Pancreas (tissue), 10 donors: Measurements from ENCODE around the gene FCAMR. TPM values are rescaled to one million over a fixed set of nuclear protein-coding genes. Genes with fewer than 3 reads are reported as not detected.

ENCODE experiments used
- ATAC-seq, 4 donors: fragments of 200-7000 bp; cut with Tn5 transposase; one replicate each; pipeline versions ENCODE4 v1.8.0 to v1.9.1; 2020; ENCODE audit warnings: mild to moderate bottlenecking in 4 of 4, moderate library complexity in 4 of 4
- DNase-seq, 6 donors: peaks; one replicate each; pipeline ENCODE4 v3.0.0-alpha.2; 2020
- FAIRE-seq: peaks from 2 replicates; lab custom pipeline; 2012; peaks lifted over from hg19 to GRCh38; lab: Jason Lieb, UNC
- H3K27ac ChIP-seq, 4 donors: fragments of 200-600 bp; sonication (generic); 1 replicate in 3 of 4; 2 replicates in 1 of 4; pipeline versions ENCODE4 v1.5.0 to v1.8.0; 2020
- H3K27me3 ChIP-seq, 4 donors: fragments of 200-600 bp; one replicate each; pipeline ENCODE4 v1.8.0; 2021
- H3K36me3 ChIP-seq, 3 donors: fragments of 200-600 bp; sonication (generic) in 1 of 3; one replicate each; pipeline versions ENCODE4 v1.5.0 to v1.8.0; 2020 to 2021
- H3K4me1 ChIP-seq, 3 donors: fragments of 200-600 bp; one replicate each; pipeline ENCODE4 v1.8.0; 2021
- H3K4me3 ChIP-seq, 4 donors: fragments of 200-600 bp; sonication (generic) in 2 of 4; one replicate each; pipeline versions ENCODE4 v1.5.0 to v1.8.0; 2020 to 2021
- H3K9me3 ChIP-seq, 4 donors: fragments of 200-600 bp; one replicate each; pipeline ENCODE4 v1.8.0; 2021
- CTCF ChIP-seq, 4 donors: fragments of 200-600 bp; sonication (generic) in 3 of 4; IDR thresholded peaks; one replicate each; pipeline versions ENCODE4 v1.5.0 to v1.8.0; 2021; ENCODE audit warnings: antibody characterized with exemption in 4 of 4
- WGBS, 2 donors: extraction: QIAGEN DNeasy Blood & Tissue Kit; methylation state at CpG; one replicate each; pipeline ENCODE4 v1.1.7; 2013; 5-methylcytosine and 5-hydroxymethylcytosine counted together
- intact Hi-C, 3 donors: fragments of 100-400 bp; cut with DNase I; formaldehyde crosslinking; loops; one replicate each; pipeline versions ENCODE4 v1.11.1 to v1.14.2; 2022
- polyA plus RNA-seq, 2 donors: library from polyadenylated mRNA; stranded (reverse); fragments of 200-250 nt; gene quantifications; one replicate each; pipeline ENCODE4 v1.2.3, GENCODE V29; 2013
- total RNA-seq, 6 donors: library from RNA; stranded (reverse); fragmentation: NEBNext Ultra II Directional in 4 of 6; extraction: Animal tissue kit (Norgen Biotek cat#: 25700) in 4 of 6; gene quantifications; one replicate each; pipeline versions ENCODE4 v1.2.1 to v1.2.4, GENCODE V29; 2021 to 2023
- donor health status: healthy with polysubstance abuse.
- donor health status: DM: no; HTN: no; CAD: no; lungs with moderate emphysema.
- donor health status: DM: no; HTN: no; CAD: no.
- donor health status: control.
- donor health status: control.
- donor health status: Bipolar disorder and iron deficiency.
- donor health status: DM: yes; HTN: yes; CAD: no.
- donor health status: DM: no; HTN: no; CAD: no.
- donor health status: DM: no; HTN: no; CAD: no.
- donor health status: DM: yes; HTN: yes; CAD: no.

The FCAMR gene
- total and polyA plus RNA-seq, 8 donors: not detected

GRCh38 chr1:206960676-206961386, 9.4 kb downstream of the FCAMR start:
- no peaks in the 10 kb centered on the region for H3K36me3 ChIP-seq
- 85 to 91% methylated on average over 6 of the region's 6 CpGs for WGBS, 2 donors
- H3K27ac ChIP-seq: no peak overlapping the region
- no peaks in the 10 kb centered on the region for H3K4me1 ChIP-seq
- ATAC-seq (no peak), DNase-seq (no peak), FAIRE-seq (no peak)
- no peak overlapping the region for H3K4me3 ChIP-seq
- H3K27me3 ChIP-seq: no peaks in the 10 kb centered on the region
- intact Hi-C loops: no loop called here
- no peak for TF ChIP-seq CTCF (IDR thresholded peaks at IDR 0.05)
- H3K9me3 ChIP-seq: no peaks in the 10 kb centered on the region

GRCh38 chr1:206958144-206958543, 12.1 kb downstream of the FCAMR start:
- intact Hi-C loops: no loop called here
- no peak for DNase-seq
- no peak for FAIRE-seq
- H3K4me1 ChIP-seq: peaks cover 7 to 13% (median 11%) of the 10 kb centered on the region in 3 donors
- no peak overlapping the region for H3K27ac ChIP-seq
- H3K27me3 ChIP-seq: no peaks in the 10 kb centered on the region
- TF ChIP-seq CTCF (IDR thresholded peaks at IDR 0.05): no peak
- WGBS, 2 donors: 73 to 78% methylated on average over 2 of the region's 2 CpGs
- no peak for ATAC-seq
- no peaks in the 10 kb centered on the region for H3K9me3 ChIP-seq
- no peaks in the 10 kb centered on the region for H3K36me3 ChIP-seq
- no peak overlapping the region for H3K4me3 ChIP-seq

- DNase-seq (no peak), ATAC-seq (no peak), FAIRE-seq (no peak)
- H3K4me3 ChIP-seq: no peak overlapping the region
- TF ChIP-seq CTCF (IDR thresholded peaks at IDR 0.05): no peak
- H3K4me1 ChIP-seq: peaks cover 7 to 16% (median 16%) of the 10 kb centered on the region in 3 donors
- H3K27ac ChIP-seq: no peak overlapping the region
- no peaks in the 10 kb centered on the region for H3K9me3 ChIP-seq
- 87 to 91% methylated on average over 5 of the region's 5 CpGs for WGBS, 2 donors
- intact Hi-C loops: no loop called here
- H3K36me3 ChIP-seq: no peaks in the 10 kb centered on the region
- no peaks in the 10 kb centered on the region for H3K27me3 ChIP-seq
These were observed 12.6 kb downstream of the FCAMR start for GRCh38 chr1:206957639-206958038.

GRCh38 chr1:206955476-206956451, 14.5 kb downstream of the FCAMR start:
- H3K27ac ChIP-seq: no peak overlapping the region
- H3K36me3 ChIP-seq: no peaks in the 10 kb centered on the region
- peak in 2 of 4 donors; percentile 14 to 17 for ATAC-seq
- no peak for DNase-seq
- 57 to 62% methylated on average over 11 of the region's 11 CpGs for WGBS, 2 donors
- no peaks in the 10 kb centered on the region for H3K27me3 ChIP-seq
- intact Hi-C loops: no loop called here
- H3K9me3 ChIP-seq: no peaks in the 10 kb centered on the region
- TF ChIP-seq CTCF (IDR thresholded peaks at IDR 0.05): no peak
- FAIRE-seq: no peak
- peaks cover 7 to 33% (median 32%) of the 10 kb centered on the region in 3 donors for H3K4me1 ChIP-seq
- no peak overlapping the region for H3K4me3 ChIP-seq
